AG10803 (cell line): ENCODE results near the gene HSPA14.
A peak's percentile ranks its signal among the peaks of the same experiment; 100 is the strongest.

Experiments
- DNase-seq: peaks from one replicate; pipeline ENCODE4 v3.0.0; 2010; ENCODE audit warnings: low read depth
- H3K4me3 ChIP-seq: 2 replicates; pipeline ENCODE4 v1.5.1; 2011; ENCODE audit warnings: mild to moderate bottlenecking, low read length, control low read depth
- CTCF ChIP-seq: conservative IDR thresholded peaks from 2 replicates; pipeline ENCODE4 v1.5.1; 2011; ENCODE audit warnings: mild to moderate bottlenecking, low read length, control low read depth, inconsistent platforms

The HSPA14 gene

GRCh38 chr10:14838582-14839304 lies 637 bp downstream of the HSPA14 start:
- DNase-seq: peak; percentile 12
- peak overlapping the region; percentile 96 for H3K4me3 ChIP-seq
- no peak for TF ChIP-seq CTCF

- H3K4me3 ChIP-seq: peak overlapping the region; percentile 96
- DNase-seq: peak; percentile 22
- TF ChIP-seq CTCF: no peak
These were observed 1.2 kb downstream of the HSPA14 start for GRCh38 chr10:14839305-14839695.

- no peak for DNase-seq
- H3K4me3 ChIP-seq: no peak overlapping the region
- no peak for TF ChIP-seq CTCF
These were observed 2.1 kb downstream of the HSPA14 start for GRCh38 chr10:14840178-14840577.

GRCh38 chr10:14843327-14843988 lies 5.4 kb downstream of the HSPA14 start:
- DNase-seq: no peak
- TF ChIP-seq CTCF: no peak
- no peak overlapping the region for H3K4me3 ChIP-seq

GRCh38 chr10:14844948-14845347 lies 6.8 kb downstream of the HSPA14 start:
- no peak for DNase-seq
- no peak for TF ChIP-seq CTCF
- H3K4me3 ChIP-seq: no peak overlapping the region

GRCh38 chr10:14852236-14852635 lies 14.1 kb downstream of the HSPA14 start:
- H3K4me3 ChIP-seq: no peak overlapping the region
- no peak for DNase-seq
- TF ChIP-seq CTCF: no peak

DNA sequence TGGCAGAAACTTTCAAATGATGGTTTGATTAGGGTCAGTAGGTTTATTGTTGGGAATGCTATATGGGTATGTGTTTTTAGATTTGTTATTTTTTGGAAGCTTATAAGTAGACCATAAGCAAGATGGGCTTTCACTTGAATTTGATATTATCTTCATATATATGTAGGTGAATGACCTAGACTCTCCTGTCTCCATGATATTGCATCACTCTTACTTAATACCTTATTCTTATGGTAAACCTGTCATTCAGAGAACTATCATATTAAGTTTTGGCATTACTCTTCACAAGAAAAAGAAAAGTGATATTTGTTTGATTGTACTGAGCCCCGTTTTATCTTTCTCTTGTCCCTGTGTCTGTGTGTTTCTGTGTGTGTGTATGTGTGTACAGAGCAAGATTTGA lies 17.3 kb downstream of the HSPA14 start:
- no peak for TF ChIP-seq CTCF
- DNase-seq: no peak
- H3K4me3 ChIP-seq: no peak overlapping the region
